Tibial artery (tissue), 4 donors: ENCODE results near the gene KCNN3.

Experiments
- DNase-seq, 2 donors: peaks; one replicate each; pipeline ENCODE4 v3.0.0-alpha.2; 2019
- H3K27ac ChIP-seq, 2 donors: fragments of 200-600 bp; sonication (generic) in 1 of 2; 1 replicate in 1 of 2; 2 replicates in 1 of 2; pipeline ENCODE4 v1.5.1; 2018 to 2019; ENCODE audit warnings: mild to moderate bottlenecking in 1 of 2
- H3K27me3 ChIP-seq, 2 donors: fragments of 200-600 bp; sonication (generic) in 1 of 2; one replicate each; pipeline versions ENCODE4 v1.5.1 to v1.6.0; 2016 to 2019
- H3K36me3 ChIP-seq, 3 donors: fragments of 200-600 bp; sonication (generic) in 2 of 3; one replicate each; pipeline ENCODE4 v1.5.1; 2016 to 2019; ENCODE audit warnings: mild to moderate bottlenecking in 2 of 3
- H3K4me1 ChIP-seq, 4 donors: fragments of 200-600 bp; sonication (generic) in 2 of 4; 1 replicate in 3 of 4; 2 replicates in 1 of 4; pipeline ENCODE4 v1.5.1; 2016 to 2019
- H3K4me3 ChIP-seq, 2 donors: fragments of 200-600 bp; sonication (generic) in 1 of 2; 1 replicate in 1 of 2; 2 replicates in 1 of 2; pipeline ENCODE4 v1.5.1; 2018 to 2019; ENCODE audit warnings: mild to moderate bottlenecking in 2 of 2
- H3K9me3 ChIP-seq, 3 donors: fragments of 200-600 bp; sonication (generic) in 1 of 3; one replicate each; pipeline ENCODE4 v1.5.1; 2016 to 2019
- CTCF ChIP-seq, 2 experiments: fragments of 200-600 bp in 1 of 2; fragments of 450-650 bp in 1 of 2; IDR thresholded peaks; one replicate each; pipeline ENCODE4 v1.5.1; 2017 to 2019; ENCODE audit warnings: antibody characterized with exemption in 2 of 2, mild to moderate bottlenecking in 1 of 2, moderate library complexity in 1 of 2
- intact Hi-C: fragments of 100-400 bp; cut with DNase I; formaldehyde crosslinking; loops from one replicate; pipeline ENCODE4 v1.15.0; 2023; ENCODE audit warnings: low total_unique reads

Gene KCNN3

GRCh38 chr1:154878371-154879037, 8.4 kb upstream of the KCNN3 start:
- peak; percentile 74 to 82 for DNase-seq
- H3K4me3 ChIP-seq, result no peak overlapping the region
- H3K9me3 ChIP-seq, result no peaks in the 10 kb centered on the region
- TF ChIP-seq CTCF (IDR thresholded peaks at IDR 0.05), result peak; percentile 77 to 86
- no peak overlapping the region for H3K27ac ChIP-seq
- H3K36me3 ChIP-seq, result no peaks in the 10 kb centered on the region
- intact Hi-C loops, result no loop called here
- peaks cover 0 to 21% of the 10 kb centered on the region in 2 donors for H3K27me3 ChIP-seq
- no peaks in the 10 kb centered on the region for H3K4me1 ChIP-seq

GRCh38 chr1:154877370-154877974, 7.4 kb upstream of the KCNN3 start:
- DNase-seq, result peak in 1 of 2 donors; percentile 28

GRCh38 chr1:154876842-154877369, 6.8 kb upstream of the KCNN3 start:
- DNase-seq, result peak in 1 of 2 donors; percentile 37
- no peaks in the 10 kb centered on the region for H3K36me3 ChIP-seq

More at GRCh38 chr1:154877370-154877974, 7.4 kb upstream of the KCNN3 start:
- H3K4me3 ChIP-seq, result no peak overlapping the region
- no peak overlapping the region for H3K27ac ChIP-seq
- H3K9me3 ChIP-seq, result no peaks in the 10 kb centered on the region
- H3K36me3 ChIP-seq, result no peaks in the 10 kb centered on the region
- H3K27me3 ChIP-seq, result peaks cover 0 to 31% of the 10 kb centered on the region in 2 donors
- H3K4me1 ChIP-seq, result no peaks in the 10 kb centered on the region
- intact Hi-C loops, result no loop called here
- no peak for TF ChIP-seq CTCF (IDR thresholded peaks at IDR 0.05)

GRCh38 chr1:154874465-154874864, 4.4 kb upstream of the KCNN3 start:
- Histone ChIP-seq H3K9me3 (no peaks in the 10 kb centered on the region), H3K27ac (no peak overlapping the region), H3K4me1 (peaks cover 0 to 13% (median 12%) of the 10 kb centered on the region in 4 donors), H3K4me3 (no peak overlapping the region), H3K36me3 (no peaks in the 10 kb centered on the region), H3K27me3 (peaks cover 0 to 47% of the 10 kb centered on the region in 2 donors)
- TF ChIP-seq CTCF (IDR thresholded peaks at IDR 0.05), result no peak
- intact Hi-C loops, result no loop called here
- DNase-seq, result no peak

More at GRCh38 chr1:154876842-154877369, 6.8 kb upstream of the KCNN3 start:
- Histone ChIP-seq H3K27me3 (peaks cover 0 to 31% of the 10 kb centered on the region in 2 donors), H3K9me3 (no peaks in the 10 kb centered on the region), H3K4me1 (no peaks in the 10 kb centered on the region), H3K27ac (no peak overlapping the region), H3K4me3 (no peak overlapping the region)
- TF ChIP-seq CTCF (IDR thresholded peaks at IDR 0.05), result no peak
- intact Hi-C loops, result no loop called here

GRCh38 chr1:154873321-154873950, 3.4 kb upstream of the KCNN3 start:
- Histone ChIP-seq H3K9me3 (no peaks in the 10 kb centered on the region), H3K27ac (no peak overlapping the region), H3K27me3 (peaks cover 0 to 41% of the 10 kb centered on the region in 2 donors), H3K4me3 (no peak overlapping the region), H3K36me3 (no peaks in the 10 kb centered on the region), H3K4me1 (peaks cover 0 to 23% (median 18%) of the 10 kb centered on the region in 4 donors)
- intact Hi-C loops, result no loop called here
- no peak for TF ChIP-seq CTCF (IDR thresholded peaks at IDR 0.05)
- DNase-seq, result no peak
